ENCODE data around the gene C22orf31. TPM values are rescaled to one million over a fixed set of nuclear protein-coding genes. Genes with fewer than 3 reads are reported as not detected.

C22orf31 gene
- total and polyA plus RNA-seq, 5 donors from 2014 or later = not detected

DNA sequence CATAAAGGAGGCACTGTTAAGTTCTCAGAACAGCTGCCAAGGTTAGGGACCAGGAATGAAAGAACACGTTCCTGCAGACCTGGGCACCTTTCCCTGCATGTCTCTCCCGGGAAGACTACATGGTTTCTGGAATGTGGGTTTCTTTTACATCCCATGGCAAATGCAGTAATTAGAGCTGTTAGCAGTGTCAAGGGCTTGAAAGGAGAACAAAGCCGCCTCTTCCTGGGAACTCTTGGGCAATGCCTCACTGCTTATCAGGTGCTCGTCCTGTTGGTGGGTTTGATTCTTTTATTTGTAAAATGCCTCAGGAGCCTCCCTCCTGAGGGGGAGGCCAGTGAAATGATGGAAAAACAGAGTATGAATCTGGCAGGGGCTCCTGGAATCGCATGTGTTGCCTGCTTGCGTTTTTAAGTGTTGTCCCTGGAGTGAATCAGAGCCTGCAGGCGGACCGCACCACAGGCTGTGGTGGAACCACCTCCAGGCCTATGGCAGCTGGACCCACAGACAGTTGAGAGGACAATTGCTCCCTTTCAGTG lies 723 bp upstream of the C22orf31 start:
- Mint-ChIP-seq H3K27me3 (peaks cover 28% of the 10 kb centered on the region), H3K4me1 (peaks cover 3 to 13% (median 11%) of the 10 kb centered on the region in 4 donors), H3K9me3 (no peaks in the 10 kb centered on the region), H3K36me3 (no peaks in the 10 kb centered on the region), H3K4me3 (no peak overlapping the region), H3K27ac (no peak overlapping the region)
- H3K36me3 ChIP-seq (ENCODE audit: control insufficient read depth, insufficient read depth, low read length) = no peaks in the 10 kb centered on the region
- H3K27me3 ChIP-seq (ENCODE audit: control insufficient read depth, insufficient read depth, low read length) = no peaks in the 10 kb centered on the region
- DNase-seq (no peak), ATAC-seq (ENCODE audit: low read depth in 2 of 2) (no peak)
- no peak overlapping the region for H3K4me3 ChIP-seq (ENCODE audit: low read depth, low read length)
- H3K27ac ChIP-seq (ENCODE audit: insufficient read depth, low read length, poor library complexity, severe bottlenecking) = no peak overlapping the region
- H3K4me1 ChIP-seq (ENCODE audit: control insufficient read depth, insufficient read depth, low read length, poor library complexity, severe bottlenecking) = peaks cover 4% of the 10 kb centered on the region
- H3K9me3 ChIP-seq (ENCODE audit: control insufficient read depth in 2 of 2, low read length in 2 of 2) = no peaks in the 10 kb centered on the region

DNA sequence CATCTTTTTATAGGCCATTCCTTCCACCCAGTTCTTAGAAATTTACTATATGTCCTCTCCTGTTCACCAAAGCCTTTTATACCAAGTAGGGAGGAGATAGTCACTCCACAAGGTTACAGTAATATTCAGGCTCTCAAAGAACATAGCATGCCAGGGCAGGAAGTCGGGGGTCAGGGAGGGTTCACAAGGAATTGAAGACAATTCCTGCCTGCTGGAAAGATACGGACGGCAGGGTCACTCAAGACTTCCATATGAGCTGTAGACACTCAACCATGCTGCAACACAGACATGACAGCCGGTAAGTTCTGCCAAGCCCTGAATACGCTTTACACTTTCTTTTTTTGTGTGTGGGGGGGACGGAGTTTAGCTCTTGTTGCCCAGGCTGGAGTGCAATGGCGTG lies 700 bp downstream of the C22orf31 start:
- Mint-ChIP-seq H3K27me3 (peaks cover 25% of the 10 kb centered on the region), H3K4me3 (no peak overlapping the region), H3K4me1 (peaks cover 3 to 9% (median 8%) of the 10 kb centered on the region in 4 donors), H3K36me3 (no peaks in the 10 kb centered on the region), H3K9me3 (no peaks in the 10 kb centered on the region), H3K27ac (no peak overlapping the region)
- no peak for DNase-seq
- Histone ChIP-seq H3K36me3 (ENCODE audit: control insufficient read depth, insufficient read depth, low read length) (no peaks in the 10 kb centered on the region), H3K4me3 (ENCODE audit: low read depth, low read length) (no peak overlapping the region), H3K4me1 (ENCODE audit: control insufficient read depth, insufficient read depth, low read length, poor library complexity, severe bottlenecking) (peaks cover 4% of the 10 kb centered on the region), H3K9me3 (ENCODE audit: control insufficient read depth in 2 of 2, low read length in 2 of 2) (no peaks in the 10 kb centered on the region), H3K27me3 (ENCODE audit: control insufficient read depth, insufficient read depth, low read length) (no peaks in the 10 kb centered on the region), H3K27ac (ENCODE audit: insufficient read depth, low read length, poor library complexity, severe bottlenecking) (no peak overlapping the region)
- no peak for ATAC-seq (ENCODE audit: low read depth in 2 of 2)

DNA sequence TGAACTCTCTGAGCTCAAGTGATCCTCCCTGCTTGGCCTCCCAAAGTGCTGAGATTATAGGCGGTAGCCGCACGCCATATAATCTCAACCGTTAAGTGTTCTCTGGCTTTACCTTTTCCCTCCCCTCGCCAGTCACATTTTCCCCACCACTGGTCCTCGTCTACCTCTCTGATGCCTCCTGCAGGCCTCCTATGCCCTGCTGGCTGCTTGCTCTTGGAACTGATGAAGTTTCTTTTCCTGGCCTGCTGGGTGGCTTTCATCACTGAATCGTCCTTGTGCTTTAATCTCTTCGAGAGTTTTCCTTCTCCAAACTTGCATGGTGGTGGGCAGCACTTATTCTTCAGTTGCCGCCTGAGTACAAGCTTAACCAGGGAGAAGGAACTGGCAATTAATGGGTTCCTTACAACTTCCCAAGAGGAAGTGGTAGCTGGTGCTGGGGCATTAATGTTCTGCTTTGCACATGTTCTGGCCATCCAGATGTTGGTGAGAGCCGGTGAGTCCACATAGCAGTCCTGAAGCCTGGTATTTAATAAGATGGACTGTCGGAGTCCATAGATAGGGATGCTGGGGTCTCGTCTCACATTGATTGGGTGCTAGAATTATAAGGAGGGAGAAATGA lies 1.3 kb downstream of the C22orf31 start:
- peaks cover 0 to 3% (median 3%) of the 10 kb centered on the region in 4 donors for H3K4me1 Mint-ChIP-seq
- Histone ChIP-seq H3K9me3 (ENCODE audit: control insufficient read depth in 2 of 2, low read length in 2 of 2) (no peaks in the 10 kb centered on the region), H3K36me3 (ENCODE audit: control insufficient read depth, insufficient read depth, low read length) (no peaks in the 10 kb centered on the region), H3K4me1 (ENCODE audit: control insufficient read depth, insufficient read depth, low read length, poor library complexity, severe bottlenecking) (no peaks in the 10 kb centered on the region), H3K4me3 (ENCODE audit: low read depth, low read length) (no peak overlapping the region), H3K27me3 (ENCODE audit: control insufficient read depth, insufficient read depth, low read length) (no peaks in the 10 kb centered on the region), H3K27ac (ENCODE audit: insufficient read depth, low read length, poor library complexity, severe bottlenecking) (no peak overlapping the region)
- peaks cover 20% of the 10 kb centered on the region for H3K27me3 Mint-ChIP-seq
- H3K27ac Mint-ChIP-seq = no peak overlapping the region
- H3K4me3 Mint-ChIP-seq = no peak overlapping the region
- DNase-seq (no peak), ATAC-seq (ENCODE audit: low read depth in 2 of 2) (no peak)
- no peaks in the 10 kb centered on the region for H3K36me3 Mint-ChIP-seq
- H3K9me3 Mint-ChIP-seq = no peaks in the 10 kb centered on the region

DNA sequence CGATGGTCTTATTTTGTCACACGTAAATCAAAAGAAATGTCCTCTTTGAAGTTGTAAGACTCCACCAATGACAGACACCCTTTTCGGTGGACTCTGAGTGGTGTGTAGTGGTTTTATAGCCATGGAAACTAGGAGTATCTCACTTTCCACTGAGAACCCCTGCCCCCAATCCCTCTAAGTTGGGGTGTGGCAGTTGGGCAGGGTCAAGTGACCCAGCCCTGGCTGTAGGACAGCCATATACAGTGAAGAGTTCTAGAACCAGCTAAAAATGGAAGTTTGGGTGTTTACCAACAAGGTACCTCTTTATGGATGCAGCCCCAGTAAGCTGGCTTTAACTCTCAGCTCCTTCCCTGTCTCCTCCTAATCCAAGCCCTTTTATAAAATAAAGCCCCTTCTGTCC lies 5.2 kb downstream of the C22orf31 start:
- Mint-ChIP-seq H3K4me1 (no peaks in the 10 kb centered on the region), H3K36me3 (no peaks in the 10 kb centered on the region), H3K9me3 (no peaks in the 10 kb centered on the region), H3K27ac (no peak overlapping the region), H3K27me3 (peaks cover 15% of the 10 kb centered on the region), H3K4me3 (no peak overlapping the region)
- H3K27me3 ChIP-seq (ENCODE audit: control insufficient read depth, insufficient read depth, low read length) = no peaks in the 10 kb centered on the region
- H3K27ac ChIP-seq (ENCODE audit: insufficient read depth, low read length, poor library complexity, severe bottlenecking) = no peak overlapping the region
- ATAC-seq (ENCODE audit: low read depth in 2 of 2) (no peak), DNase-seq (no peak)
- H3K4me1 ChIP-seq (ENCODE audit: control insufficient read depth, insufficient read depth, low read length, poor library complexity, severe bottlenecking) = no peaks in the 10 kb centered on the region
- H3K9me3 ChIP-seq (ENCODE audit: control insufficient read depth in 2 of 2, low read length in 2 of 2) = no peaks in the 10 kb centered on the region
- H3K4me3 ChIP-seq (ENCODE audit: low read depth, low read length) = no peak overlapping the region
- H3K36me3 ChIP-seq (ENCODE audit: control insufficient read depth, insufficient read depth, low read length) = no peaks in the 10 kb centered on the region

DNA sequence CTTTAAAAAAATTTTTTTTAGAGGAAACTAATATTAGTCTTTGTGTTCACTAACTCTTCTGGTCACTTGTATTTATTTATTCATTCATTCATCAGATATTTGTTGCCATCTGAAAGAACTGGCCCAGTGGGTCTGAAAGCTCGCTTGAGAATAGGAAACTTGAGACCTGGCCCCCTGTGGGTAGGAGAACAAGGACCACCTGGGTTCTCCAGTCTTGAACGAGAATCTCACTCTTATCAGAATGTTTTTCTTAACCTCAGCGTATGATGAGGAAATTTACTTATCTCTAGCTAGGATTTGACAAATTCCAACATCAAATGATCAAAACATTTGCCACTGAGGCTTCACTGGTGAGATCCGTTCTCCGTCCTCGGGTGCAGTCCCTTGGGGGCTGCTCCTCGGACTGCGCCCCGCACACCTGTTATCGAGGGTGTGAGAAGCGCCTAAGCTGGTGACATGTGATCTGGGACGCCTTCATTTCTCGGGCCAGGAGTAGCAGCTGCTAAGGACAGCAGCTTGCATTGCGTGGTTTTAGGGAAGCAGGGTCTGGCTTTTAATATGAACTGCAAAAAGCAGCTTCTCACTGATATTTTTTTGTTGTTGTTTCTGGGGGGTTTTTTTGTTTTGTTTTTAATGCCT lies 6.3 kb downstream of the C22orf31 start:
- Mint-ChIP-seq H3K4me1 (no peaks in the 10 kb centered on the region), H3K36me3 (no peaks in the 10 kb centered on the region), H3K4me3 (no peak overlapping the region), H3K27ac (no peak overlapping the region), H3K27me3 (peaks cover 3% of the 10 kb centered on the region), H3K9me3 (no peaks in the 10 kb centered on the region)
- Histone ChIP-seq H3K36me3 (ENCODE audit: control insufficient read depth, insufficient read depth, low read length) (no peaks in the 10 kb centered on the region), H3K9me3 (ENCODE audit: control insufficient read depth in 2 of 2, low read length in 2 of 2) (no peaks in the 10 kb centered on the region), H3K4me3 (ENCODE audit: low read depth, low read length) (no peak overlapping the region), H3K27ac (ENCODE audit: insufficient read depth, low read length, poor library complexity, severe bottlenecking) (no peak overlapping the region), H3K27me3 (ENCODE audit: control insufficient read depth, insufficient read depth, low read length) (no peaks in the 10 kb centered on the region), H3K4me1 (ENCODE audit: control insufficient read depth, insufficient read depth, low read length, poor library complexity, severe bottlenecking) (no peaks in the 10 kb centered on the region)
- ATAC-seq (ENCODE audit: low read depth in 2 of 2) (no peak), DNase-seq (no peak)

DNA sequence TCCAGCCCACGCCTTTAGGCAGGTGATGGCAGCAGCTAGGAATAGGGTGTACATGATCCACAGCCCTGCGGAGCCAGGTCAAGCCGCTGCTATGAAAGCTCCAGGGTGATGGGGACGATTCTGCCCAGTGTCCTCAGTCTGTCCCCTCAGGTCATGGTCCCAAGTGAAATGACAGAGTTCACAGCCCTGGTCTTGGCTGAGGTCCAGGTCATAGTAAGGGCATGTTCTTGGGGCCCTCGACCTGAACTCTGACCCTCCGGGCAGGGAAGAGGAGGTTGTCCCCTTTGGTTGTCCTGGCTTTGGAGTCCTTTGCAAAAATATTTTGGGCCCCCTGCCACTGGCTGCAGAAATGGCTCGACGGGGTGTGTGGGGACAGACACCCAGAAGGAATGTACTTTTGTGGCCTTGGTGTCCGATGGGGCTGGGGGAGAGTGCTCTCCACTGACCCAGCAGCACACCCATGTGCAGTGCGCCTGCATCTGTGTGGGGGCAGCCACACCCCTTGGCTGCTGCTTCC lies 7.3 kb downstream of the C22orf31 start:
- no peaks in the 10 kb centered on the region for H3K9me3 Mint-ChIP-seq
- no peak overlapping the region for H3K4me3 Mint-ChIP-seq
- no peak for ATAC-seq (ENCODE audit: low read depth in 2 of 2)
- H3K4me1 ChIP-seq (ENCODE audit: control insufficient read depth, insufficient read depth, low read length, poor library complexity, severe bottlenecking) = no peaks in the 10 kb centered on the region
- no peaks in the 10 kb centered on the region for H3K36me3 Mint-ChIP-seq
- H3K27ac Mint-ChIP-seq = no peak overlapping the region
- H3K4me1 Mint-ChIP-seq = no peaks in the 10 kb centered on the region
- H3K27ac ChIP-seq (ENCODE audit: insufficient read depth, low read length, poor library complexity, severe bottlenecking) = no peak overlapping the region
- no peak overlapping the region for H3K4me3 ChIP-seq (ENCODE audit: low read depth, low read length)
- no peaks in the 10 kb centered on the region for H3K27me3 Mint-ChIP-seq
- H3K9me3 ChIP-seq (ENCODE audit: control insufficient read depth in 2 of 2, low read length in 2 of 2) = no peaks in the 10 kb centered on the region
- no peaks in the 10 kb centered on the region for H3K36me3 ChIP-seq (ENCODE audit: control insufficient read depth, insufficient read depth, low read length)
- no peak for DNase-seq
- no peaks in the 10 kb centered on the region for H3K27me3 ChIP-seq (ENCODE audit: control insufficient read depth, insufficient read depth, low read length)

DNA sequence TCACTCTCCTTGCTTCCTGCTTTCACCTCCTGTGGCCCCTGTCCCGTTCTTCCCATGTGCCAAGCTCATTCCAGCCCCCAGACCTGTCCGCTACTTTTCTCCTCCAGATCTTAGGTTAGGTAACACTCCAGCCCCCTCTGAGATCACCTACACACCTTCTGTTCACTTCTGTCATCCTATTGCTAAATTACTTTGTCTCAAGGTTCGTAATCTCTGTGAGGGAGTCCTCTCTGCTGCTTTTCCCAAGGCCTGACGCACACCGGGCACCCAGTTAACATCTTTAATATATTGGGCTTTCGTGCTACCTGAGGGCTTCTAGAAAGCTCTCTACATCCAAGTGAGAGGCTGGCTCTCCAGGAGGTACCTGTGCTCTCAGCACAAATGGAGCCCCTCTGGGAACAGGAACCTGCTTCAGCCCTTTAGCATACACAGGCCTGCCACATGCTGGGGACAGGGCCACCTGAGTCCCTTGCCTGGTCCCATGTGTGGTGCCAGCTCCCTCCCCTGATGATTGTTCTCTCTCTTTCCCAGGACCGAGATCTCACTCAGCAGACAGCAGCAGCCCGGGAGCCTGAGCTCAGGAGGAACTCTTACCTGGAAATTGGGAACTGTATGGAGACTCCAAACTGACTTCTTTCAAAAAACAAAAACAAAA lies 8.5 kb downstream of the C22orf31 start:
- H3K4me1 ChIP-seq (ENCODE audit: control insufficient read depth, insufficient read depth, low read length, poor library complexity, severe bottlenecking) = no peaks in the 10 kb centered on the region
- H3K27ac ChIP-seq (ENCODE audit: insufficient read depth, low read length, poor library complexity, severe bottlenecking) = no peak overlapping the region
- H3K9me3 ChIP-seq (ENCODE audit: control insufficient read depth in 2 of 2, low read length in 2 of 2) = no peaks in the 10 kb centered on the region
- H3K4me3 ChIP-seq (ENCODE audit: low read depth, low read length) = no peak overlapping the region
- Mint-ChIP-seq H3K9me3 (no peaks in the 10 kb centered on the region), H3K27ac (no peak overlapping the region), H3K4me3 (no peak overlapping the region), H3K36me3 (peaks cover 3% of the 10 kb centered on the region), H3K4me1 (no peaks in the 10 kb centered on the region), H3K27me3 (no peaks in the 10 kb centered on the region)
- DNase-seq (no peak), ATAC-seq (ENCODE audit: low read depth in 2 of 2) (no peak)
- no peaks in the 10 kb centered on the region for H3K36me3 ChIP-seq (ENCODE audit: control insufficient read depth, insufficient read depth, low read length)
- no peaks in the 10 kb centered on the region for H3K27me3 ChIP-seq (ENCODE audit: control insufficient read depth, insufficient read depth, low read length)

Data from CD4-positive, CD25-positive, alpha-beta regulatory T cell (primary cell).